ENCODE results near the gene GARS1.
A peak's percentile ranks its signal among the peaks of the same experiment; 100 is the strongest.

Gene GARS1

GRCh38 chr7:30618961-30619360, 24.3 kb downstream of the GARS1 start:
- peak; percentile 58 for FAIRE-seq

GRCh38 chr7:30625283-30625682, 30.6 kb downstream of the GARS1 start:
- FAIRE-seq (no peak), DNase-seq (ENCODE audit: insufficient read length, low spot score) (no peak)
- TF ChIP-seq CTCF (IDR thresholded peaks at IDR 0.05; ENCODE audit: insufficient read depth, missing control alignments) = no peak

More at GRCh38 chr7:30618961-30619360, 24.3 kb downstream of the GARS1 start:
- TF ChIP-seq CTCF (IDR thresholded peaks at IDR 0.05; ENCODE audit: insufficient read depth, missing control alignments) = no peak
- DNase-seq (ENCODE audit: insufficient read length, low spot score) = no peak

GRCh38 chr7:30627026-30627425, 32.3 kb downstream of the GARS1 start:
- no peak for DNase-seq (ENCODE audit: insufficient read length, low spot score)
- no peak for TF ChIP-seq CTCF (IDR thresholded peaks at IDR 0.05; ENCODE audit: insufficient read depth, missing control alignments)
- FAIRE-seq = no peak

GRCh38 chr7:30630986-30631385, 36.3 kb downstream of the GARS1 start:
- FAIRE-seq (no peak), DNase-seq (ENCODE audit: insufficient read length, low spot score) (no peak)
- no peak for TF ChIP-seq CTCF (IDR thresholded peaks at IDR 0.05; ENCODE audit: insufficient read depth, missing control alignments)

GRCh38 chr7:30633223-30633622, 38.5 kb downstream of the GARS1 start:
- TF ChIP-seq CTCF (IDR thresholded peaks at IDR 0.05; ENCODE audit: insufficient read depth, missing control alignments) = no peak
- DNase-seq (ENCODE audit: insufficient read length, low spot score) (no peak), FAIRE-seq (no peak)

GRCh38 chr7:30634193-30634626, 39.5 kb downstream of the GARS1 start:
- no peak for FAIRE-seq

More at GRCh38 chr7:30634193-30634626, 39.5 kb downstream of the GARS1 start:
- no peak for TF ChIP-seq CTCF (IDR thresholded peaks at IDR 0.05; ENCODE audit: insufficient read depth, missing control alignments)
- DNase-seq (ENCODE audit: insufficient read length, low spot score) = no peak
